ENCODE data around the gene PRIM2.
"Not testable (repeated sequence)": the region's sequence is repeated elsewhere in the genome, so short reads cannot be mapped to it uniquely, and the experiment has no call there.

DNA sequence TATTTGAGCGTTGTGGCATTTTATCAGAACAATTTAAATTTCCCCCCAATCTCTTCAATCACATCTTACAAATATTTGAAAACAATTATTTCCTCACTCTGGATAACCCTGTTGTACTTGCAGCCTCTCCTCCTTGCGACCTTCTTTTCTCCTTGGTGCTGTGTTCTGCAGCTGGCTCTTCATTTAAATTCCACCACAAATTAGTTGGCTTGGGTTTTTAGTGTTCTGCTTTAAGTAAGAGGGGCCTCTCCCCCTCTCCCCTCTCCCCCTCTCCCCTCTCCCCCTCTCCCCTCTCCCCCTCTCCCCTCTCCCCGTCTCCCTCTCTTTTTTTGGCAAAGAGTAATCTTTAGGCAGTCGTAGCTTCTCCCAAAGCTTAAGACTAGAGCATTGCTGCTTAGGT is 152.7 kb downstream of the PRIM2 start:
- TF ChIP-seq, protein P1, sequence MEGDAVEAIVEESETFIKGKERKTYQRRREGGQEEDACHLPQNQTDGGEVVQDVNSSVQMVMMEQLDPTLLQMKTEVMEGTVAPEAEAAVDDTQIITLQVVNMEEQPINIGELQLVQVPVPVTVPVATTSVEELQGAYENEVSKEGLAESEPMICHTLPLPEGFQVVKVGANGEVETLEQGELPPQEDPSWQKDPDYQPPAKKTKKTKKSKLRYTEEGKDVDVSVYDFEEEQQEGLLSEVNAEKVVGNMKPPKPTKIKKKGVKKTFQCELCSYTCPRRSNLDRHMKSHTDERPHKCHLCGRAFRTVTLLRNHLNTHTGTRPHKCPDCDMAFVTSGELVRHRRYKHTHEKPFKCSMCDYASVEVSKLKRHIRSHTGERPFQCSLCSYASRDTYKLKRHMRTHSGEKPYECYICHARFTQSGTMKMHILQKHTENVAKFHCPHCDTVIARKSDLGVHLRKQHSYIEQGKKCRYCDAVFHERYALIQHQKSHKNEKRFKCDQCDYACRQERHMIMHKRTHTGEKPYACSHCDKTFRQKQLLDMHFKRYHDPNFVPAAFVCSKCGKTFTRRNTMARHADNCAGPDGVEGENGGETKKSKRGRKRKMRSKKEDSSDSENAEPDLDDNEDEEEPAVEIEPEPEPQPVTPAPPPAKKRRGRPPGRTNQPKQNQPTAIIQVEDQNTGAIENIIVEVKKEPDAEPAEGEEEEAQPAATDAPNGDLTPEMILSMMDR (IDR thresholded peaks at IDR 0.05) = not testable (repeated sequence)
- not testable (repeated sequence) for TF ChIP-seq POLR2AphosphoS5, POLR2A (IDR thresholded peaks at IDR 0.05)
